HG02870 (cell line): ENCODE results near the gene ABHD12B.
A peak's percentile ranks its signal among the peaks of the same experiment; 100 is the strongest.

ENCODE experiments used
- ATAC-seq: cut with Tn5 transposase; IDR thresholded peaks from one replicate; pipeline ENCODE4 v1.9.1; 2021; ENCODE audit warnings: mild to moderate bottlenecking, moderate library complexity; ENCODE audit not compliant: unreplicated experiment

Gene ABHD12B, protein sequence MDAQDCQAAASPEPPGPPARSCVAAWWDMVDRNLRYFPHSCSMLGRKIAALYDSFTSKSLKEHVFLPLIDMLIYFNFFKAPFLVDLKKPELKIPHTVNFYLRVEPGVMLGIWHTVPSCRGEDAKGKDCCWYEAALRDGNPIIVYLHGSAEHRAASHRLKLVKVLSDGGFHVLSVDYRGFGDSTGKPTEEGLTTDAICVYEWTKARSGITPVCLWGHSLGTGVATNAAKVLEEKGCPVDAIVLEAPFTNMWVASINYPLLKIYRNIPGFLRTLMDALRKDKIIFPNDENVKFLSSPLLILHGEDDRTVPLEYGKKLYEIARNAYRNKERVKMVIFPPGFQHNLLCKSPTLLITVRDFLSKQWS

DNA sequence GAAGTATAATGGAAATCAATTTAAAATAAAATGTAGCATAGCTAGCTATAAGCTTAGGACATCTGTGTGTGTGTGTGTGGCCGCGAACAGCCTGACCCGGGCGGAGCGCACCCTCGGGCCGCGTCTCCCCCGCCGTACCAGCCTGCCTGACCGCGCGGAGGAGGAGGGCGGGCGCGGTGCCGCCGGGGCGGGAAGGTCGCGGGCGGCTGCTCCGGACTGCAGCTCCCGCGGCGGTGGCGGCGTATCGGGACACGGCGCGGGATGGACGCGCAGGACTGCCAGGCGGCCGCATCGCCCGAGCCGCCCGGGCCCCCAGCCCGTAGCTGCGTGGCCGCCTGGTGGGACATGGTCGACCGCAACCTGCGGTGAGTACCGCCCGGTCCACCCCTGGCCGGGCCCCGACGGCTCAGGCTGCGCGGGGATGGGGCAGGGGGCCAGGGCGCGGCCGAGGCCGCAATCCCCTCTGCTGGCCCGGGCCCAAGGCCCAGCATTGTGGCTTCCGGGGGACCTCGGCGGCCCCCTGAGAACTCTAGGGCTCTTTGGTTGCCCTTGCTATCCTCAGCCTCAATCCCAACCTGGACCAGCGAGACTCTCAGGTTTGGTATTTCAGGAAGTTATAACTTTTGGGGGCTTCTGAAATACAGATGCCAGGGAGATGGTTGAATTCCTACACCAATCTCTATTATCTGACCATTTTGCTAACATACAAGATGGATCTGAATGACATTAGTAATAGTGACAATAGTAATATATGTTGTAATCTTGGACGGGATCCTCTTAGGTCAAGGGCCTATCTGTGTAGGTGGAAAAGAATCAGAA is at the start of gene ABHD12B:
Gene ABHD12B, plus strand, starts transcription at position 140 of the 819 bp plus-strand sequence. Its CDS starts 122 bp downstream, at position 262.
- no peak for ATAC-seq

DNA sequence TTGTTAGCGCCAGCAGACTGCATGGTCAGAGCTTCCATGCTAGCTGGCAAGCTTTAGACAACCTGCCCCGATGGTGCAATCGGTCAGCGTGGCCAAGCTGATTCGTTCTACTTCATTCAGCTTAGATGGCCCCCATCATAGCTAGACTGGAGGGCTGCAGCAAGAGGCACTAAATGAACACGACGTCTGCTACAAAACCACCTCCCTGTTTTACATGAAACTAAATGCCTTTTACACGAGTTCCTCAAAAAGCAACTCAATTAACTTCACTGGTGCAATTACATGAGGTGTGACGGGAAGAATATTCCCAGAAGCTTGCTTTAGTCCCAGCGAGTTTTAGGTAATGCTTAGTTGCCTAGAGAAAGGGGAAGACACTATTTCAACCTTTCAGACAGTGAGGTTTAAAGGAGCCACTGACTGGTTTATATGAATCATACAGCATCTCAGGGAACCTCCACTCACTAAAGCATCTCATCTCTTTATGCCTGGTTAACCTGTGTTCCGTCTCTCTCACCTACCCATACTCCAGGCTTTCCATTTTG is 49.3 kb upstream of the ABHD12B start:
- ATAC-seq: peak; percentile 35

DNA sequence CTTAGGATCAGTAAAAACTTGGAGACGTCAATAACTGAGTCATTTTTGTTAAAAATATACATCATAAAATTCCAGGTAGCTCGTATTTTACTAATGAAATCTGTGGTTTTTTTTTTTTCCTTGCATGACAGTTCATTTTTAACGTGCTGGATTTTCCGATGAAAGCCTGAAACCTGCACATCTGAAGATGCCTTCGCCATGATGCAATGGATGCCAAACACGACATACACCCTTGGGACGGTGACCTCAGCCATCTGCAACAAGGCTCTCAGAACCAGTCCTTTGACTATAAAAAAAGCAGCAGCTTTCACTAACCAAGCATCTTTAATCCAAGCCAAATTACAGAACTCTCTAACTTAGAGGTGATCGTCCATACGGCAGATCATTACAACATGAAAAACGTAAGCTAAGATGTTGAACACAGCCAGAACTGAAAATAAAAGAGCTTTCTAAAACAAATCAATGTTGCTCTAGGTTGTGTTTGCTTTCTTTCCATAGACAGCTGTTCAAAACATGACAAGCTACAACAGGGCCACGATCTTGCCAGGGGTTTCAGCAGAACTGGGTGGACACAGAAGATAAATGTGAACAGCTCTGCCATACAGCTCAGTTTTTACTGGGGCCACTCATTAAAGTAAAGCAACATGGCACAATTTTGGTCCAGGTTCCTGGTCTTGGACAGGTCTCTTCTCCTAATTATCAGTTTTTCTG is 48.6 kb upstream of the ABHD12B start:
- ATAC-seq: no peak

DNA sequence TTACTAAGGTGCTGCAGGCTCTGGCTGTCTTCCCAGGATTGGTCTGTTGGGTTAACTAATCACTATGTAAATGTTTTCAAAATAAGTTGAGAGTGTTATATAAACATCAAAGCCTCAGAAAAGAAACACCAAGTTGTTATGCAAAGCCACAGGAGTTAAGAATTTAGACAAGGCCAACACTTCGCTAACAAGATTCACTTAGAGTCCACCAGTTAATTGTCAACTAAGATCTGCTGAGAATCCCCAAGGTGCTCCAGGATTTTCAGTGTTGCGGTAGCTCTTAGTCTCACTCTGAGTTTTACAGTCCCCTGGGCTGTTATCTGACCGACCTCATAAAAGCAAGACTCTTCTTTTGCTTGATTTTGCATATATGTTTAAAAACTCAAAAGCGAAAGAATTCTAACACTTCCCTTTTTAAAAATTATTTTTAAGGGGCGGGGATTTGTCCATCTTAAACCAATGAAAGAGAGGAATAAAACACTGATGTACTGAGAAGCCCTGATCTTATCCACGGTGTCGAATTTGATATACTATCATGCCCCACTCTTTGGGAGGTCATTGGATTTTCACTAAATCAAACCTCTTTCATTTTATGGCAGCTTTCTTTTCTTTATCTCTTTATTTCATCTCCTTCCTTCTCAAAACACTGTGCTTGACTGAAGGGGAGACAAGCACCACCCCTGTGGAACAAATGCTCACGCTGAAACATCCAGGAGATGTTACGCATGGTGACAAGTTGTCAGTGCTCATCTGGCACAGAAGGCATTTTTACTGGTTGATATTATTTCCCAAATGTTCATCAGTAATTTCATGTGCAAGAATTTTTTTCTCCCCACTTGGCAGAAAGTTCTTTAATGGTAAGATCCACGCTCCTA is 47.9 kb upstream of the ABHD12B start:
- ATAC-seq: peak; percentile 60

DNA sequence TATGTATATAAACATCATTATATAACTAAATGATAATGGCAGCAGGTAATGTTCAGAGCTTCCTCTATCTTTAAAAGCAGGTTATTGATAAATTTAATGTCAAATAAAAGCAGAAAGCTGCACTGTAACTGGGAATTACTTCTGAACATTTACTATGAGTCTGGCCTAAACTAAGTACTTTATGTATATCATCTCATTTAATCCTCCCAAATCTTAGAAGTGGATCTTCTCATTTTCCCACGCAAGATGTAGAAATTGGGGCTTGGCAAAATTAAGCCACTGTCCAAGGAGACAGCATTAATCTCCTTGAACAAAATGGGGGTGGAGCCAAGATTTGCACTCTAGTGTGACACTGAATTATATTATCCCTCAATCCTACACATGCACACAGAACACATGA is 46.5 kb upstream of the ABHD12B start:
- no peak for ATAC-seq

DNA sequence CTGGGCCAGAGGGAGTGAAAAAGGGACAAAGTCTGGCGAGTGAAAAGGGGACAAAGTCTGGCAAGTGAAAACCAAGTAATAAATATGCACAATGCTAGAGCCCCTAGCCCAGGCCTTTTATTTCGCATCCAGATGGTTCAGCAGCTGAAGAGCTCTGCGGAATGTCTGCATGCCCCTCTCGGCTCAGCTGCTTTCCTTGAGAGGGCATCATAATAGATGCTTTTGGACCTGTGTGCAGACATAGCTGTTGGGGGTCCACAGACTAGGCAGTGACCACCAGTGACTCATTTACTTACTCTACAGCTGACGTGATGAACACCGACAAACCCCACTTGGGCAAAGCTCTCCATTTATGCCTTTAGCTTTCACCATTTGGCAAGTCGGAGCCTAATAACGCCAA is 45.2 kb upstream of the ABHD12B start:
- ATAC-seq: no peak

DNA sequence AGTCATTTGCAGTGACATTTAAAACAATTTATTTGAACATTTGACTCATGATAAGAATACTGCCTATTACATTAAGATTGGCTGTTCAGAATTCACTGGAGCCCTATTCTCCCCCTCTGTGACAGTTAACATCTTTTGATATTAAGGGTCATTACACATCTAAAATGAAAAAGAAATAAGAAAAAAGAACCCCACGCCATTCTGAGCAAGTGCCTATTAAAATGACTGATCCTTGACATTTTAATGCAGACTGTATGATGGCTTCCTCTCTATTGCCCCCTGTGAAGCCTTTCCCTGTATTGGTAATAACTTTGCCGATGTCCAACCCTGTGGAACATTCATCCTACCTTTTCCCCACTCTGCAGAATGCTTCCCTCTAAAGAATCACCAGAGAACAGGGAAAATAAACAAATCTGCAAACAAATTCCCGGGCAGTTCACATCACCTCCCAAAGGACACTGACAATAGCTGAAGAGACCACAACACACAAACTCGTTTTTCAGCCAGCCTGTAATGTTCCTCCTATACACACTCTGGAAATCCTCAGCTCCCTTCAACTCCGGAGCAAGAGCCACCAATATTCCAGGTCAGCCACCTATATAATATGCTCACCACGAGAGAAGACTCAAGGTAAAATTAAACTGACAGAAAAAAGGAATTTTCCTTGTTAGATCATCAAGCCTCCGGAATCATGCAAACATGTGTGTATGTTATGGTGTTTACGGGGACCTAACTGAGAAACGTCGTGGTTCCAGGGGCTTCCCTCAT is 42.9 kb upstream of the ABHD12B start:
- no peak for ATAC-seq

DNA sequence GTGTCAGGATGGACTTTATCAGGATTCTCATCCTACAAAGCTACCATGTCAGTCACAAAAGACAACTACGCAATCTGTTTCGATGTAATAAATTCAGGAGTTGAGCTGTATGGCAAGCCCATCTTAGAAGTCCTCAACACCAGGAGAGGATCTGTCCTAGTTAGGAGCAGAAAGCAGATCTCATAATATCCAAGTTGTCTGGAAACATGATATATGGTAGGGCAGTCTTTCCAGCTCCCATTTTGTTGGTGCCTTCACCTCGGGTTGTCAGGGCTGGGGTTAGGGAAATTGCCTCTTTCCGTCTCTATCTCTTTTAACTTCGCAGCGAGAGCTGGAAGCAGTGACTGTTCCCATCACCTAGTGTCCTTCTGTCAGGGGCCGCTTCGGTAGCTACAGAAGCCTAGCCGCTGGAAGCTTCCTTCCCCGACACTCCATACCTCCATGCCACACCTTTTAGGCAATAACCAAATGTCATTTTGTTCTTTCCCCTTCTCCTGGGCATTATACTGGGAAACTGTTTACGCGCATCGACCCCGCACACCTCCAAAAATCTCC is 42.3 kb upstream of the ABHD12B start:
- ATAC-seq: no peak

DNA sequence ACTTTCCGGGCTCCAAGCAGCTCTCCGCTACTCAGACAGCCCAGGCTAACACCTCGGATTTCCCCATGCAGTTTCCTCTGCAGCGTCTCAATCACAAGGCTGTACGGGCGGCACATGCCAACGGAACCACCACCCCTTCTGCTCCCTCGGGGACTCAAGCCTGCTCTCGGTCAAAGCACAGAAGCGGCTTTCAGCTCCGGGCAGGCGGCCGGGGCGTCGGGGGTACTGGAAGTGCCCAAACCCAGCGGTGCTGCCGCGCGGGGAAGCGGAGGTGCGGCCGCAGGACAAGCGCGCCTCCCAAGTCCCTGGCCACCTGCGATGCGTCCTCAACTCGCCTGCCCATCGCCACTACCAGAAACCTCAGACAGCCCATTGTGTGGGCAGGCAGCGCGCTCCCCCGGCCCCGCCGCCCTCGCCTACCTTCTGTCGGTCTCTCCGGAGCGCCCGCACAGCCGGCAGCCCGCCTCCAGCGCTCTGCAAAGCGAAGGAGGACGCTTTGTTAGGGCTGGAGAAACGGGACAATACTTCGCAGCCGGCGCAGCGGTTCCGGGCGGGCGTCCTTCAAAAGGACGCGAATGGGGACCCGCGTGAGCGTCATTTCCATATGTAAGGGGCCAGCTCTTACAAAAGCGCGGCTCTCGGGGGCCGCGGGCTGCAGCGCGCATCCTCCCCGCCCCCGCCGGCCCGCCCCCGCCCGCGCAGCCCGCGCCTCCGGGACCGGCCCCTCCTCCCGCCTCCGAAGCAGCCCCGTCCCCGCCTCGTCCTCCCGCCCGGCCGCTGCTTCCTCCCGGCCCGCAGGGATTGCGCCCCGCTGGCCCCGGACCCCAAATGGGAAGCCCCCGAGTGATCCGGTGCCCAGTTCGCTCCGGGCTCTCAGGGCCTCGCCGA is 41.6 kb upstream of the ABHD12B start:
- peak; percentile 39 for ATAC-seq

DNA sequence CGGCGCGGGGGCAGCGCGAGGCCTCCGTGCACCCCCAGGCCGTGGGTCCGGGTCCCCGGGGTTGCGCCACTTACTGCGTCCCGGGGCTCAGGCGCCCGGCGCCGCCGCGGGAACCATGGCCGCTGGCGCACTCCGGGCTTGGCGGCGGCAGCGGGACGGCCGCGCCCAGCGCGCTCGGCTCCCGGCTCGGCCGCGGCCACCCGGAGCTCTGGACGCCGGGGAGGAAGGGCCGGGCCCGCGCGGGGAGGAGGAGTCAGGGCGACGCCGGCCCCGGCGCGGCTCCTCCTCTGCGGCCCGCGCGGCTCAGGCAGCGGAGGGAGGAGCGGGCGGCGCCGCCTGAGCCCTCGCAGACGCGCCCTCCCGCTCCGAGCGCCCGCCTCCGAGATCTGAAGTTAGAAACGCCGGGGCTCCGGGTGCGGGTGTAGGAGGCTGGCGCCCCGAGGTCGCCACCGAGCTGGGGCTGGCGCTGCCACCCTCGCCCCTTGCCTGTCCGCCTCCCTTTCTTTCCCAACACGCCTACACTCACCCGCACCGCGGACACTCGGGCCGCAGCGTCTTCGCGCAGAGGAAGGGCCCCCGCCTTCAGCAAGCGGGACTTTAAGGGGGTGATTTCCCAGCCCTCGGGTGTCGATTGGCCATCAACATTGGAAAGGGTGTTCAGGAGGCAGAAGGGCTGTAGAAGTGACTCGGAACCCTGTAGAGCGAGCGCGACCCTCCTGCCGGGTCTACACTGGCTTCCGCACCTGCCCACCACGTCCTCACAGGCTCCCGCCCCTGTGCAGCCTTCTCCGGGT is 40.7 kb upstream of the ABHD12B start, which contains the start of gene NIN:
Gene NIN, minus strand, starts transcription at position 231 of the 794 bp plus-strand sequence. CDS start 9,106 bp downstream, outside the sequence.
- peak; percentile 72 for ATAC-seq

DNA sequence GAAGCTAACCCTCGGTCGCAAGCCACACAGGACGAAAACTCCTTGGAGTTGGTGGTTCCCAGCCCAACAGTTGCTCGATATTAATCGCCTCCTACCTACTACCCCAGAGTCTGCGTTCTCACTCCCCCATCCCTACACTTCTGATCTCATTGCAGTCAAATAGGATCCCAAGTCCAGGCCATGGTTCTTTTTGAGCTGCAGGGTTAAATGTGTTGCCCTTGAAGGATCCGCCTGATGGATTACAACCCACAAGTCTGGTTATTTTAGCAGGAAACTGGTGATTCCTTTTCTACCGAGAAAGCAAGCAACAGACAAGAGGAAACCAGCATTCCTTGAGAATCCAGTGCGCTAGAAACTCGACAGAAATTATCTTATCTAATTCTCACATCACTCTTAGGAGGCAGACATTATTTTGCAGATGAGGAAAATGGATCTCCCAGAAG is 40.1 kb upstream of the ABHD12B start:
- no peak for ATAC-seq

DNA sequence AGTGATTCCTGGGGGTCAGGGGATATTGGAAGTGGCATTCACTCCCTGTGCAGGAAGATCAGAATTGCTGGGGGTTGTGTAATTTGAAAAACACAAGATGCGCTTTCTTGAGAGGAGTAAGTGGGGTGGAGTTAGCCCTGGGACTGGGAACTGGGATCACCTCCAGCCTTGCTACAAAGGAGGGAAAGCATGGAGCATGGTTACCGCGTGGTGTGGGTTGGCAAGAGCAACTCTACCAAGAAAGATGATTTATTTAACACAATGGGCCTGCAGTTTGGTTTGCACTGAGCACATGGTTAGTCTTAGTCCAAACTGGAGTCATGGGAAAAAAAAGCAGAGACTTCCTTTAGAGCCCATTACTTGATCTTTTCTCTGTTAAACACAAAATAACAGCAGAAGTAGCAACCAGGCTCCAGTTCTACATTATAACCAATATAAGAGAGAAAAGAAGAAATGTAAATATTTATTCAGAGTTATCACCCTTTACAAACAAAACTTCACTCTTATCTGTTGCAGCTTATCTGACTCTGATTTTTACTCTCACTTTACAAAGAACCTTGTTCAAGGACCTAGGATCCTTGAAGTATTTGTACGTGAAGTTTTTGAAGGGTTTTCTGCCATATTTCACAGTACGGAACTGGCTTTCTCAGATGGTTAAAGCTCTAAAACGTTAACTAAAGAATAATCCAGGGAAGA is 38.8 kb upstream of the ABHD12B start:
- no peak for ATAC-seq

DNA sequence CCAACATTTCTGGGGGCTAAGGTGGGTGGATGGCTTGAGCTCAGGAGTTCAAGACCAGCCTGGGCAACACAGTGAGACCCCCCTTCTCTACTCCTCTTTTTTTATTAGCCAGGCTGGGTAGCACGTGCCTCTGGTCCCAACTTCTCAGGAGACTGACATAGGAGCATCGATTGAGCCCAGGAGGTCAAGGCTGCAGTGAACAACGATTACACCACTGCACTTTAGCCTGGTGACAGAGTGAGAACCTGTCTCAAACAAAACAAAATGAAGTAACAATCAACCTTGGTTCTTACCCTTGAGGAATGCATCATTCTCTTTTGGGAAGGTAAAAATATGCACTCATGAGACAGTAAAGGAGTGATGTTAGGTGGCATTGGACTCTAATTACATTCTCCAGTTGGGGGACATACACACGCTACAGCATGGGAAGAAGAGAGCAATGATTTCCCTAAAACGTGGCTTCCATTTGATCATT is 37.0 kb upstream of the ABHD12B start:
- no peak for ATAC-seq

DNA sequence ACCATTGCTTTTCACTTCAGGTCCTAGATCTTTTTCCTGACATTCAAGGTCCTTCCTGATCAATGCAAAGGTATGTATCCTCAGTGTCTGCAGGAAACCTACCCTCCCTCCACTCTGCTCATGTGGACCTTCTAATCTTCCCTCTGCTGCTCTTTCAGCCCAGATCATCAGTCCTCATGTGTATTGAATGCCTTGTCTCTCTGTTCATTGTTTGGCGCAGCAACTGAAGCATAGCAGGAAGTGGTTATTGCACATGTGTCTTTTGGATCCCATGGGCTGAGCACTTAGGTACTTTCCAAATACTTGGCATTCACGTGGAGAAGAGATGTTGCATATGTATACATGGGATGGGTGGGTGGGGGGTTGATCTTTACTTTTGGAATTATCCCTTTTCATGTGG is 36.6 kb upstream of the ABHD12B start:
- peak; percentile 23 for ATAC-seq

DNA sequence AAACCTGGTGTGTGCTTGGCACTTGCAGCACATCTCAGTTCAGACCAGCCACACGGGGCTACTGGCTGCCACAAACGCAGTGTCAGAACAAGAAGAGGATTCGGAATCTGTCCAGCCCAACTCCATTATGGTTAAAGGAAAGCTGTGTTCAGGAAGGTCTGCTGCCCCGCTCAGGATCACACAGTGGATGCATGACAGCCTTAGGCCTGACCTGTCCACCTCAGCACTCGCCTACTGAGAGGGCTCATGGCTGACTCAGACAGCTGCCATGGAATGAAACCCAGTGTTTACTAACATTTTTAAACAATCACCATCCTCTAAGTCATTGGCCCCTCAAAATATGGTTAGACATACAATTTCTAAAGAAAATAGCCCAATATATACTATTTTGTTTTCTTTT is 35.3 kb upstream of the ABHD12B start:
- no peak for ATAC-seq

DNA sequence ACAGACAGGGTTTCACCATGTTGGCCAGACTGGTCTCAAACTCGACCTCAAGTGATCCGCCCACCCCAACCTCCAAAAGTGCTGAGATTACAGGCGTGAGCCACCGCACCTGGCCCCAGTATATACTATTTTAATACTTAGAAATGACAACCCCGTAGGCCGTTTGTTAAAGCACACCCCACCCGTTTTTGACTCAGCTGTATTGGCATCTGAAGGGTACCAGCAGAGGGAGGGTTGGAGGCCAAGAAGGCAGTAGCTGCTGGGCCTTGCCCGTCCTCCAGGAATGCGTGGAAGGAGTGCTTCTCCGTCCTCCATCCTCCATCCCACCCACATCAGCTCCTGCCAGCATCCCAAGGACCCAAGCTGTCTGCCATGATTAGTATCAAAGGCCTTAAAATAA is 34.6 kb upstream of the ABHD12B start:
- ATAC-seq: no peak
